SIG-M5 treated with dmso at 0.1 percent for 504 hours (cell line): ENCODE measurements around the gene PTPRE.
A peak's percentile ranks its signal among the peaks of the same experiment; 100 is the strongest.

ENCODE experiments used
- DNase-seq: peaks from one replicate; lab custom pipeline; 2025; ENCODE audit not compliant: unreplicated experiment; lab: John Stamatoyannopoulos, UW

PTPRE gene

DNA sequence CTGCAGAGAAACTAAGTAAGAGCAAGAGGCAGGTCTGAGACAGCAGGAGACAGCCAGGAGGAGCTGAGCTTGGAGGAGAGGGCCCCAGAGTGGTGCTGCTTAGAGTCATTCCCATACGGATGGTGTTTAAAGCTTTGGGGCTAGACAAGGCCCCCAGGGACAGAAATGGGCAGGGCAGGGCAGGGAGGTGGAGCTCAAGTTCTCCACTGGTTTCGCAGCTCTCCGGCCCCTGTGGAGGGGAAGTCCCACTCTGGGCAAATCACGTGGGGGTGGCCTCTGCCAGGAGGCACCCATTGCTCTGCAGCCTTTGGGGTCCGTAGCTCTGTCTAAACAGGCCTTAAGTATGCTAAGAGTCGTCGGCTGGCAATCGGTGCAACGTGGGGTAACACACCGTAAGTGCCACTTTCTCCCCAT, 1.0 kb upstream of the PTPRE start:
- DNase-seq = no peak

DNA sequence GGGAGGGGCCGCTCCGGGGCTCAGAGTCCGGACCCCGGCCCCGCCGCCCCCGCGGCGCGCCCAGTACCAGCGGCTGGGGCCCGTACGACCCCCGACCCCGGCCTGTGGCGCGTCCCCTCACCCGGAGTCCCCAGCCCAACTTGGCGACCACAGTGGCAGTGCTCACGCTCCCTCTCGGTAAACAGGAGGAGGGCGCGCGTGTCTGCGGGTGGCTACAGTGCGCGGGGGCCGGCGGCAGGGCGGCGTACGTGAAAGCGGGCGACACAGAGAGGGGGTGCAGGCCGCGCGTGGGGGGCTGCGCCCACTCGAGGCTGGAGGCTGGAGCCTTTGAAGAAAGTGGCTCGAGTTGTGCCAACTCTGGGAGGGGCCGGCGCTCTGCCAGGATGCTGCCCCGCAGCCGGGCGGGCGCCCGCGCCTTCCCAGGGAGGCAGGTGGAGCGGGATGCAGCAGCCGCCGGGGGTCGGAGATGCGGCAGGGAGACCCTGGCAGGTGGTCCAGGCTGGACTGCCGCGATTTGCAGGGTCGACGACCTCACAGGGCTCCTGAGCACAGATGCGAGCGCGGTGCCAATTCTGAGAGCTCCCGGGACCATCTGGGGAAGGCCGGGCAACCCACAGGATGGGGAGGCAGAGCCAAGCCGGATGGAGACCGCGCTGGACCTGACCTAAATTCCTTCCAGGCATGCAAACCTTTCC, 655 bp downstream of the PTPRE start:
- DNase-seq = no peak

DNA sequence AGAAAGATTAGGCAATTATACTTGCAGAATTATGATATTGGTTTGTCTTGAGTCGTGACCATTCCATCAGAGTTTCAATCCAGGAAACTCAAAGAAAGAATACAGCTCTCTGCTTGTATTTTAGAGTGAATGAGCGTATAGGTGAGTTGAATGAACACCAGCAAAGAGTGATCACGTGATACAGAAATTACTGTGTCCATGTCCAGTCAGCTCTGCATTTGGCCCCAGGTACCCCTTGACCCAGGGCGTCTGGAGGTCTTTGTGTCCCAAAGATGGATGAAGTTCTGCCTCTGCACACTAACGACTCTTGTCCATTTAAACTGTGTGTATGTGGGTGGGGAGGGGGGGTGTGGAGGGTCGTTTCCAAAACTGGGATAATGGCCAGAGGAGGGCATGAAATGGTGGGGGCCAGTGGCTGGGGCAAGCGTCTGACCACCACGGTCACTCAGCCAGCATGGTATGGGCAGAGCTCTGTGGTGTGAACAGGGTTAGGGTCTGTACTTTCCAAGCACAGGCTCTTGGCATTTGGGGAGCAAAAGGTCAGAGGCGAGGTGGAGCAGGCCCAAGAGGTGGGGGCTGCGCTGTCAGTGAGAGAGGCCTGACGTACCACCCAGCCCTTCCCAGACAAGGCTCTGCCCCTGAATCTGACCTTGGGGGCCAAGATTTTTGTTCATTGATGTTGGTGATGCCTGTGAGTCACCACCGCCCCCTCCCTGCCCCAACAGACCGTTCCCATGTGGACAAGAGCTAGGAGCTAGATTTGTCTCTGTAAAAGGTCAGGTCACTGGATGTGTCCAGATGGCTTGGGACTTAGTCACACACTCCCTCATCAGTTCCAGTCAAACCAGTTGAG, 1.4 kb downstream of the PTPRE start:
- peak; percentile 69 for DNase-seq

DNA sequence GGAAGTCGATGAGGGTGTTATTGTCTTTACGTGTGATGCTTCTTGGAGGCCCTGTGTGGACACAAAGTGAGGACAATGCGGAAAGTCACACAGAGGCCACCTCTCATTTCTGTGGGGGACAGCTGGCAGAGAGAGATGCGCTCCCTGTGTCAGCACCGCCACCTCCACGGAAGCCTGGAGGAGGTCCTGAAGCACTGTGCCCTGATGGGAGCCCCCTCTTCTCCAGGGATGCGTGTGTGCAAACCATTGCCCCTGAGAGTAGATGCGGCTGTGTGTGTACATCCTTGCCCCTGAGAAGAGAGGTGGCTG, 2.0 kb downstream of the PTPRE start:
- no peak for DNase-seq

DNA sequence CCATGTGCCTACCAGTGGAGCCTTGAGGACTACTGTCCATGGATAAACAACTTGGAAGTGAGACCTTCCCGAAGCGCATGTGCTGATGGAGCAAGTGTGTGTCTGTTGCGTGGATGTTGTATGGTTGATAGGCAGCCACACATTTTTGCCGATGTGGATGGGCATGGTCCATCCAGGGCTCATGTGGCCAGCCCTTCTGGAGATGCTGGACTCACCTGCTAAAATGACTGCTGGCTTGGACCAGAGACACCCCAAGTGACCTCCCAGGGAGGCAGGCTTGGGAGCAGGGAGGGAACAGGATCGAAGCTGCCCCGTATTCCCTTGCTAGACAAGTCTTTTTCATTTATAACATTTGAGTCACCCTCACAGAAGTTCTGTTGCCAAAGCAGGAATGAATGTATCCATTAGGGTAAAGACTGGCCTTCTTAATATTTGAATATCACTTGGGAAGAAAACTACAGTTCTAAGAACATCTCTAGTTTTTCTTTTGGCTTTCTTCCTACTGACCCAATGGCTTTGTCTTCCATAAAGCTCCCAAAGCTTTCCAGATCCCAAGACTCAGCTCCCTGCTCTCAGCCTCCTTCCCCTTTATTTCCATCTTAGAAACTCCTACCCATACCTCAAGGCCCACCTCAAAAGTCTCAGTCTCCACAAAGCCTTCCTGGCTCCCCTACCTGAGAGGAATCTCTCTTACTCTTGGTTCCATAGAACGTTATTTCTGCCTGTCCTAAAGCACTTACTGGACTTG, 3.0 kb downstream of the PTPRE start:
- DNase-seq = no peak

DNA sequence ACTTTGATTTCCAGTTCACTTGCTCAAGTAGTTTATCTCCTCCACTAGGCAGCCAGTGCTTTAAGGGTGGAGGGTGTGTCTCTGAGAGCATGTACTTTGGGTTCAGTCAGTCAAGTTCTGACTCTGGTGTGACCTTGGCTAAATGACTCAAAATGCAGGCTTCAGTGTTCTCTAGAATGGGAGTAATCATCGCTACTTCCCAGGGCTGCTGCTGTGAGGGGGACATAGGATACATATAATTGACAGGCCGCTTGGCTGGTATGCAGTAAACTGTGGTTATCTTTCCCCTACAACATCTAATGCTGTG, 3.5 kb downstream of the PTPRE start:
- DNase-seq = no peak

DNA sequence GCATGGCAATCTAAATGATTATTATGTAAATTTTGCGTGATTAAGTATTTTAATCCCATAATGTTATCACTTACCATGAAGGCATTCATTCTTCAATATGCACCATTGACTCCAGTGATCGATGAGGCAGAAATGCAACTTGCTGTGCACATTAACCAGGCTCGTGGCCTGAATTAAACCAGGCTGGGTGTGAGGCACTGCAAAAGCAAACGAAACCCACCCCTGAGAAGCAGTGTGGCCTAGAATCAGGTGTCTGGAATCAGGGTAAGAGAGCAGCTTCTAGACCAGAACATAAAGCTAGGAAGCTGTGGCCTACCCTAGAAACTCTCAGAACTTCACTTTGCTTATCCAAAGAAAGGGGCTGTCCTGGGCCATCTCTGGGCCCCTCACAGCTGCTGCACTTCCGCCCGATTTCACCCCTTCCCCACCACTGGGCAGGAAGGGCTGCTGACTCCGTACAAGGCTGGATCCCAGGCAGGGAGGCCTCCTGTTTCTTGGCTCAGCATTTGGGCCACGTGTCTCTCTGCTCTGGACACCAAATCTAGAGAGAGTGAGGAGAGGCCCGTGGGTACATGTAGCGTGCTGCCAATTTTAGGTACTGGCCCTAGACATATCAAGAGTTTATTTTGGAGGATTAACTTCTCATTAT, 4.4 kb downstream of the PTPRE start:
- no peak for DNase-seq

DNA sequence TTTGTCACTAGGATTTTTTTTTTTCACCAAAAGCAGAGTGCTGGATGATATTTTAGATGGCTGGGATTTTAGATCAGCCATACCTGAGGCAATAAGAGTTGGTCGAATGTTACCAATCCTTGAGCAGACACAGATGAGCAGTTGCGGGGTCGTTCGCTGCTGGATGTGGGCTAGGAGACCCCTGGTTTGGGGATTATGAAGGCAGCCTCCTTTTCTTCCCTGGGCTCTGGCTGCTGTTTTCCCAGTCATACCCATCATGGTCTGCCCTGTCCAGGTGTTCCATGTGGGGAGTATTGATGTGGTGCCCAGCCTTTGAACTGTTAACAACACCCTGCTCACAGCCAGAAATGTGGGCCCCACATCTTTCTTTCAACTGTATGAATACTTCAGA, 5.0 kb downstream of the PTPRE start:
- DNase-seq = no peak

DNA sequence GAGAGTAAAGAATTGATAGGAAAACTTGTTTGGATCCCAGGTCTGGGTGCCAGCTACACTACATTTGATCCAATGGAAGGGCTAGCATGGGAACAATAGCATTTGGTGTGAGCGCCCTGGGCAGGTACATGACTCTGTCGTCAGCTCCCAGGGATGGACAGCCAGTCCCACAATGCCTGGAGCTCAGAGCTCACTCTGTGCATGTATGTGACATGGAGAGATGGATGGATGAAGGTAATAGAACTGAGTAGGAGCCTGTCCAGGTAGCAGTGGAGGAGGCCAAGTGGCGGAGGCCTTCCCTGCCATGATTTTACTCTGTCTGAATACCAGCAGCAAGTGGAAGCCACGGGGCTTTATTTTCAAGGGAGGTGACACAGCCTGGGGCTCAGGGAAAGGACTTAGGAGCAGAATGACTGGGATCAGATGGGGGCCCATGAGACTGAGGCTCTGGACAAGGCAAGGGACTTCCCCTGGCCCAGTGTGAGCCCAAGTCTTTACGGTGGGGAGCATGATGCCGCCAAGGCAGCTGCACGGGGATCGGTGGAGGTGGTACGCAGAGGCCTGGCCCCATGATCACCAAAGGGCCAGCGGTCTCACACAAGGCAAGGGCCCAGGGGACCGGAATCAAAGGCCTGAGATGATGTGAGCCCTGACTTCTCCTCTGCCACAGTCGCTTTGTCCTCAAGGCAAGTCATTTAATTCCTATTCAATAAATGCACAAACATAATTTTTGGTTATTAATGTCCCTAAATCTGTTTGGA, 5.9 kb downstream of the PTPRE start:
- DNase-seq = no peak

DNA sequence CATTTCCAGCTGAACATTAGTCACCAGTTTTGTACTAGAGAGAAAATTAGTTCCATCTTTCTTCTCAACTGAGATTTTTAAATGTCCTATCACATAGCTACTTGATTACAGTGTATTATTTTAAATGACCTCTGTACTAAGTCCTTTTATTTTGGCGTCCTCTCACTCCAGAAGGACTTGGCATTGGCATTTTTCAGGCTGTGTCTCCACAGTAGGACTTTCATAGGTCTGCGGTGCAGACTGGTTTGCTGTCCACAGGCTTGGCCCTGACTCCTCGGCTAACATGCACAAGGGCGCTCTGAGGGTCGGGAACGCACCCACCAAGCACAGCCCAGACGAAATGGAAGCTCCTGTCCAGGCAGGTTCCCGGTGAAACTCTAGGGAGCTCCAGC, 6.5 kb downstream of the PTPRE start:
- no peak for DNase-seq

DNA sequence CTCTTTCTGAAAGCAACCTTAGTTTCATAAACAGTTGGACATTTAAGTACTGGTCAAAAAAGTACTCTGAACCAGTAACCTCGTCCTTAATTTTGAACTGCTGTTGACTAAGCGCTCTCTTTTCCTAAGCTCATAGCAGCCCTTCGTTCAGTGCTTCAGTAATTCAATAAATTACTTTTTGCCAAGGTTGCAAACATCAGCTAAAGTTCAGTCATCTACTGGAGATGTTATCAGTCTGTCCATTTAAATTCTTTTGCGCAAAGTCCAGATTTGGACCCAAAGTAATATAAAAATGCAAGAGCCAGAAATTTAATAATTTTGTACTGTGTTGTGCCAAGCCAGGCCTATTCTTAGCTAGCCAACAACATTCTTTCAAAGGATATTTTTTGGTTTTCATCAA, 8.4 kb downstream of the PTPRE start:
- no peak for DNase-seq

DNA sequence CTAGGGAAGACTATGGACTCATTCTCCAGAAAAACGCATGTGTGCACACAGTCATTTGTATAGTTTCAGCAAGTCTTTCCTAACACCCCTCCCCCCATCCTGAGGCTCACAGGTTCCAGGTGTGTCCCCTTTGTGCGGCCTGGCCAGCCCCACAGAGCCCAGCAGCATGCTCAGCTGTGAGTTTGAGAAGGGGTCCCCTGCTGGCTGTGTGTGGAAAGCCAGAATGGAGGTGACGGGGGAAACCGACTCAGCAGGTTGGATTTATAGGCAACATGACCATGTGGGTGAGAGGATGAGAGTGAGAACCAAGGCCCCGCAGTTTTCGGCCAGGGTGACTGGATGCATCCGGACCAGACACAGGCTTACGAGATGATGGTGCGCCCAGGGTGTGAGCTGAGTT, 9.9 kb downstream of the PTPRE start:
- DNase-seq = no peak

DNA sequence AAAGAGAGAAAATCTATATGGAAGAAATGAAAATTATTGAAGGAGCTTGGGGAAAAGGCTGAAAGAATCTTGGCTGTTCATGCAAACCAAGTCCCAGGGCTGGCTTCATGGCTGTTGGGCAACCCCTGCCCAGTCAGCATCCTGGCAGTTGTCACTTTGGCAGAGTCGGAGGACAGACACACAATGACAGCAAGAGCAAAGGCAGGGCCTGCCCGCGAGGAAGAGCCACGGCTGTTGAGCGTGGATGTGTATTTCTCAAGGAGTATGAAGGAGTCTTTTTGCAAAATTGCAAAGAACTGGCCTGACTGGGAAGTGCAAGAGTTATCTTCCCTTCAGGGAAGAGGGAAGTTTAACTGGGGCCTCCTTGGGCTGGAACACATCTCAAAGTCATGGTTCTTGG, 11.7 kb downstream of the PTPRE start:
- no peak for DNase-seq

DNA sequence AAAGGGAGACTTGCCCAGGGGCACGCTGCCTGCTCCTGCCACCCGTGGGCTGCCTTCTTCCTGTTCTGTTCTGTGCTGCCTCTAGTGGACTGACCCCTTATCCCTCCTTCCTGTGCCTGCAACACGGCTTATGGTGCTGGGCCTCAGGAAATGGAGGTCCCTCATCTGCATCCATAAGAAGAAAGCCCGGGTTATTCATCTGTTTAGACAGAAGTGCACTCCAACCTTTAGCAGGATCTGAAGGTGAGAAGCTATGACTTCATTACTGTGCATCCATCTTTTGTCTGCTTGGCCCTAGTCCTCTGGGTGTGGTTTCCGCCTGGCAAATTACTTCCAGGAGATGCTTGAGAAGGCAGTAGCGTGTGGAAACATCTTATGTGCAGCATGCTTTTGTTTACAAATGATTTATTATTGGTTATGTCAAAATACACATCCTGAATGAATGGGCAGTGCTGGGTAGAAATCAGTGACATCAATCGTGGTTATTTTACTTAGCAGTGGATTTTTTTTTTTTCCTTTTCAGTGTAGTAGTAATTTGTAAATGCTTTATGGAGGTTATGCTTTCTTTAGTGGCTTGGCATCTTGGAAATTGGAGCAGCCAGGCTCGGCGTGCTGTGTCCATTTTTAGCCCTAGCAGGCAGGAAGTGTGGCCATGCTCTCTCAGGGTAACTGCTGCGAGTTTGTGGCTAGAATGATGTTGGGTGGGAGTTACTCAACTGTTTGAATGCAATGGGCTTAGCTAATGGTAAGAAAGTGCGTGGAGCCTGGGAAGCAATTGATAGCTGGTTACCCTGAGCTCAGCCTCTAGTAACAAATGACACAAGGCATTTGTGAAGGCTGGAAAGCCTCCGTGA, 12.7 kb downstream of the PTPRE start:
- peak; percentile 88 for DNase-seq

DNA sequence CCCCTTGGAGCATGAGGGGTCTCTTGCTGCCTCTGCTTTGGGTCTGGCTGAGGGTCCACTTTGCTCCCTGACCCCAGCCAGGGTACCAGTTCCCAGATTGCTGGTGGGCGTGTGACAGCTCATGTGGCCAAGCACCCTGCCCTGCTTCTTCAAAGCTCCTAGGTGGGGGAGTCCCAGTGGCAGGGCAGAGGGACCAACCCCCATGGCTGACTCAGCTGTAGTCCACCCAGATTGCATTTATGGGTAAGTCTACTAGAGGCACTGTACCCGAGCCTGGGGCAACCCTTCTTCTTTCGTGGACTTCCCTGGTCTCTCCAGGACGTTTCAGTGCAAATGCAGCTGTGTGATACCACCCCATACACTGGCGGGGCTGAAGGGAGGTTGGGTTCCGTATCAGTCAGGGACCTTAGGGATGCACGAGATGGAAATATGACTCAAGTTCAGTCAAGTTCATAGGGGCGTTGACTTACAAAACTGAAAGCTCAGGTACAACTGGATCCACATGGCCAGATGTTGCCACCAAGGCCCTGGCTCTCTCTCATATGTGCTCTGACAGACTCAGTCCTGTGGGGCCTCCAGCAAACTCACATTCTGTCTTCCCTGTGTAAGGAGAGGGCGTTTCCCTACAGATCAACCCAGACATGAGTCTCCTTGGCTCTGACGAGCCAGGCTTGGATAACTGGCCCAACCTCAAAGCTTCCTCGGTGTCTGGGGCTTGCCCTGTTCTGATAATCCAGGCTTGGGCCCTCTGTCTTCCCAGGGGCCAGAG, 13.6 kb downstream of the PTPRE start:
- peak; percentile 45 for DNase-seq

DNA sequence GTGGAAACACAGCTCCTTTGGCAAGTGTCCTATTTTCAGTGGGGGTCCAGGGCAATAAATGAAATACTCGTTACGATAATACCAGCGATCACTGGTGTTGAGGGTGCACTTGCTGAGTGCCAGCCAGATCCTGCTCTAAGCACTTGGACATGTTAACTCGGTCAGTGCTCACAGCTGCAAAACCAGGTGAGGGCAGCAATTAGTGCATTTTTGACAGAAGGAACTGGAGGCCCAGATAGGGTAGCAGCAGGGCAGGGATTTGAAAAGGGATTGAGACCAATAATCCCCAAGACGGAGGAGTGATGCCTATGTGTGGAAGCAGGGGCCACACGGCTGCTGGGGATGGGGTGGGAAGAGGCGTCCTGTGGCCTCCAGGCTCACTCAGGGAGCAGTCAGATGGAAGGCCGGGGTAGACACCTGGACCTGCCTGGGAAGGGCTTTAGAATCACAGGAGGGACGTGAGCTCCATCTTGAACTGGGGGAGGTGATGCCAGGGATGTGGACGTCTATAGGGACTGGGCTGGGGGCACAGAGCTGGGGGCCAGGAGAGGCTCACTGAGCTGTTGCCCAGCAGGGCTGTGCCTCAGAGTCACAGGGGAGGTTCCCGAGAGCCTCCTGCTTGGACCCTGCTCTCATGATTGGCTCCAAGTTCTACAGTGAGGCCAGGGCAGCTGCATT, 14.3 kb downstream of the PTPRE start:
- no peak for DNase-seq

DNA sequence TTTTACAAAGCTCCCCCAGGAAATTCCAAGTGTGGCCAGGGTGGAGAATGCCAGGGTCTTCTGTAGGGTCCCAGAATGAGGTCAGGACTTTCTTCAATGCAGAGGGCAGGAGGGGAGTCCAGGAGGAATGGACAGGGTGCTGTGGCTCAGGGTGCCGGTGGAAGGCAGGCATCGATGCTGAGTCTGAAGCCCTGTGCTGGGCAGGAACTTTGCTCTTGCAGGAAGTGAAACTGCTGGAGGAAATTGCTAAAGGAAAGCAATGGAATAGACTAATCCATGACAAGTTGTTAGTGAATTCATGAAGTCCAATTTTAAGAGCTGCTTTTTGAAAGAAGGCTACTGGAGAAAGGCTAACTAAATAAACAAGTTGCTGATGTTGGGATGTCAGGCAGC, 14.8 kb downstream of the PTPRE start:
- peak; percentile 71 for DNase-seq

DNA sequence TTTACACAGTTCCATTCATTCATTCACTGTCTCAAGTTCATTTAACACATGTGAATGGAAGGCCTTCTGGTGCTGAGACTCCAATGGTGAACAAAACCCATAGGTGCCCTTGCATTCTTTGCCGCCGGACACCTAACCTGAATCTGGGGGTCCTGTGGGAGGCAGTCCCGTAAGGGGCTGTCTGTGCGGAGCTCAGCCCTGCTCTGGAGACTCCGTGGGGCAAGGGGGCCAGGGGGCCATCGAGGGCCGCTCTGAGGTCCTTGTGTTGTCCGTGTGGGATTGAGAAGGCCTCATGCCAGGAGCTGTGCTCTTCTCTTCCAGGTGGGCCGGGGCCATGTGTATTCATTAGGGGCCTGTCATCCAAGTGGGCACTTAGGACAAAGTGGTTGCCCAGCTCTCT, 15.3 kb downstream of the PTPRE start:
- DNase-seq = no peak
